Measurements from ENCODE around the gene ARSI. TPM values are rescaled to one million over a fixed set of nuclear protein-coding genes. Genes with fewer than 3 reads are reported as not detected.

ARSI gene
- total and polyA plus RNA-seq, 2 donors = 0.59 to 0.76 TPM

DNA sequence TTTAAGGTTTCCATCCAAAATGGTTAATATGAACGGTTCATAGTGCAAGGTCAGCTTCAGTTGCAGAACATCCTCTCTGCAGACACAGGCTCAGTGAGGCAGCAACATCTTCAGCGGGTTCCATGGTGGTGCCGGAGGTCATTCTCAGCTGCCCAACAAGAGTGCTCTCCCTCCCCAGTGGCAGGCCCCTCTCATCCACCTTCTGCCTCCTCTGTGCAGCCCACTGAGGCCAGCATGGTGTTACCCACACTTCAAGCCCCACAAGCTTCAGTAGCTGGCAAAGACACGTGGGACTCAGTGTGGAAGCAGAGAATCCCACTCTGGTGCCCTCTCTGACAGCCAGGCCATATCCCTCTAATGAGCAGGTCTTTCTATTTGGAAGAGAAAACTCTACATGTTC is 4.1 kb upstream of the ARSI start:
- Histone ChIP-seq H3K27ac (ENCODE audit: low read depth in 1 of 2, low read length in 1 of 2) (no peak overlapping the region), H3K27me3 (ENCODE audit: control insufficient read depth in 2 of 2, insufficient read depth in 1 of 2, low read length in 1 of 2) (peaks cover 18 to 36% of the 10 kb centered on the region in 2 donors), H3K4me1 (ENCODE audit: control insufficient read depth in 2 of 2, insufficient read depth in 2 of 2, low read length in 2 of 2) (peaks cover 0 to 6% of the 10 kb centered on the region in 2 donors), H3K9me3 (ENCODE audit: control insufficient read depth in 2 of 2, insufficient read depth in 1 of 2, low read length in 1 of 2) (no peaks in the 10 kb centered on the region), H3K36me3 (ENCODE audit: control insufficient read depth in 2 of 2, insufficient read depth in 2 of 2, low read length in 1 of 2) (no peaks in the 10 kb centered on the region), H3K4me3 (ENCODE audit: low read length in 2 of 2) (no peak overlapping the region)
- no peak for DNase-seq (ENCODE audit: low read depth in 6 of 9, low spot score in 9 of 9)
- 97% methylated on average over 4 of the region's 4 CpGs for WGBS

DNA sequence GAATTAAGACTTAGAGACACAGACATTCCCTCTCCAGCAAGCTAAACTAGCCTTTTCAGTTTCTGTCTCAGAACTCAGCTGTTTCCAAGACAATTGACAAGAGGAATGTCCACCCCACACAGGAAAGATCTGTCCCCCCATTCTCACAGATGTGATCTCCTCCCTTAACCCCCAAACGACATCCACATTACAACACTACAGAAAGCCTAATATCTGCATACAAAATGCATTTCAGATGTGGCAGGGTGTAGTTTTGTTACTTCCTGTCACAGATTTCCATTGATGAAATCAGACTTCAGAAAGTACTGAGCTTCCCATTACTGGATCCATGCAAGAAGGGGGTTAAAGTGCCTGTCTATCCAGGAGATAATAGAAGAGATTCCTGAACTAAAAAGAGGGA is 2.9 kb upstream of the ARSI start:
- Histone ChIP-seq H3K36me3 (ENCODE audit: control insufficient read depth in 2 of 2, insufficient read depth in 2 of 2, low read length in 1 of 2) (no peaks in the 10 kb centered on the region), H3K4me1 (ENCODE audit: control insufficient read depth in 2 of 2, insufficient read depth in 2 of 2, low read length in 2 of 2) (peaks cover 0 to 11% of the 10 kb centered on the region in 2 donors), H3K9me3 (ENCODE audit: control insufficient read depth in 2 of 2, insufficient read depth in 1 of 2, low read length in 1 of 2) (no peaks in the 10 kb centered on the region), H3K27me3 (ENCODE audit: control insufficient read depth in 2 of 2, insufficient read depth in 1 of 2, low read length in 1 of 2) (peaks cover 20 to 48% of the 10 kb centered on the region in 2 donors), H3K27ac (ENCODE audit: low read depth in 1 of 2, low read length in 1 of 2) (no peak overlapping the region), H3K4me3 (ENCODE audit: low read length in 2 of 2) (no peak overlapping the region)
- no peak for DNase-seq (ENCODE audit: low read depth in 6 of 9, low spot score in 9 of 9)
- WGBS = 29% methylated on average over 1 of the region's 1 CpG

DNA sequence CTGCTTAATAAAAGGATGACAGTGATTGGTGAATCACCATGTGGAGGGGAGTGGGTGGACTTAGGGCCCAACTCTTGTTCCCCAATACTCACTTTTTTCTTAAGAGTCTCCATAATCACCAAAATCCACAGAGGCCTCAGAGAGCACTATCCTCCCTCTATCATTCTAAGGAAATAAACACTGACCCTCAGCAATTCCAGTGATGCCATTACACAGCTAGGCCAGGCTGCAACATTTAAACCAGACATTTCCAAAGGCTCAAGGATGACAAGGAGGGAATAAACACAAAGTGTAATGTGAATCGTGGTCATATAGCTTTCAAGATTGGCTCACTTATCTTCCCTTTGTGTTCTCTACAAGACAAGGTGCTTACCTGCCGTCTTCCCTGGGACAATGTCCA is 2.4 kb upstream of the ARSI start:
- Histone ChIP-seq H3K9me3 (ENCODE audit: control insufficient read depth in 2 of 2, insufficient read depth in 1 of 2, low read length in 1 of 2) (no peaks in the 10 kb centered on the region), H3K27me3 (ENCODE audit: control insufficient read depth in 2 of 2, insufficient read depth in 1 of 2, low read length in 1 of 2) (peaks cover 20 to 53% of the 10 kb centered on the region in 2 donors), H3K4me3 (ENCODE audit: low read length in 2 of 2) (no peak overlapping the region), H3K27ac (ENCODE audit: low read depth in 1 of 2, low read length in 1 of 2) (no peak overlapping the region), H3K4me1 (ENCODE audit: control insufficient read depth in 2 of 2, insufficient read depth in 2 of 2, low read length in 2 of 2) (peaks cover 0 to 11% of the 10 kb centered on the region in 2 donors), H3K36me3 (ENCODE audit: control insufficient read depth in 2 of 2, insufficient read depth in 2 of 2, low read length in 1 of 2) (no peaks in the 10 kb centered on the region)
- 92% methylated on average over 2 of the region's 2 CpGs for WGBS
- no peak for DNase-seq (ENCODE audit: low read depth in 6 of 9, low spot score in 9 of 9)

DNA sequence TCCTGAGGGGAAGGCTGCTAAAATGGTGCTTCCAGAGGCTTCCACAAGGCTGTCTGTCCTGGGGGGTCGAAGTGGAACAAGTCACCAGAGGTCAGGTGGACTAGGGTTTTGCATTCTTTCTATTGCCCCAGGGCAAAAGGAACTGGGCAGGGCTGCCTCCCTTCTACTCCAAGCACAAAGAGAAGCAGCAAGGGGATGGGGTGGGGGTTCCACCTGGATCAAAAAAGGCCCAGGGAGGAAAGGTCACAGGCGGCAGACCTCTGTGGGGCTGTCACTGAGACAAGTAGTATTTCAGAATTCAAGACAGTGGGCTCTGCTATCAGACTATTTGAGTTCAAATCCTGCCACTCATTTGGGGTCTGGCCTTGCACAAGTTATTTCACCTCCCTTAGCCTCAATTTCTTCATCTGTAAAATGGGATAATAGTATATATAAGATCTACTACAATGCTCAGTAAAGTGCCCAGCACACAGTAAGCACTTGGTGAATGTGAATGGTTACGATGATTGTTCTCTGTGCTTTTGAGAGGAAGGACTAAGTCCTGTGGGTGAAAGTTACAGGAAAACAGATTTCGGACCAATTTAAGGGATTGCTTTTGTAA is 1.9 kb upstream of the ARSI start:
- no peak overlapping the region for H3K4me3 ChIP-seq (ENCODE audit: low read length in 2 of 2)
- peaks cover 20 to 55% of the 10 kb centered on the region in 2 donors for H3K27me3 ChIP-seq (ENCODE audit: control insufficient read depth in 2 of 2, insufficient read depth in 1 of 2, low read length in 1 of 2)
- 90% methylated on average over 4 of the region's 4 CpGs for WGBS
- H3K27ac ChIP-seq (ENCODE audit: low read depth in 1 of 2, low read length in 1 of 2) = peak overlapping the region in 1 of 2 donors; percentile 12
- H3K4me1 ChIP-seq (ENCODE audit: control insufficient read depth in 2 of 2, insufficient read depth in 2 of 2, low read length in 2 of 2) = peaks cover 0 to 11% of the 10 kb centered on the region in 2 donors
- no peaks in the 10 kb centered on the region for H3K36me3 ChIP-seq (ENCODE audit: control insufficient read depth in 2 of 2, insufficient read depth in 2 of 2, low read length in 1 of 2)
- no peak for DNase-seq (ENCODE audit: low read depth in 6 of 9, low spot score in 9 of 9)
- H3K9me3 ChIP-seq (ENCODE audit: control insufficient read depth in 2 of 2, insufficient read depth in 1 of 2, low read length in 1 of 2) = no peaks in the 10 kb centered on the region

DNA sequence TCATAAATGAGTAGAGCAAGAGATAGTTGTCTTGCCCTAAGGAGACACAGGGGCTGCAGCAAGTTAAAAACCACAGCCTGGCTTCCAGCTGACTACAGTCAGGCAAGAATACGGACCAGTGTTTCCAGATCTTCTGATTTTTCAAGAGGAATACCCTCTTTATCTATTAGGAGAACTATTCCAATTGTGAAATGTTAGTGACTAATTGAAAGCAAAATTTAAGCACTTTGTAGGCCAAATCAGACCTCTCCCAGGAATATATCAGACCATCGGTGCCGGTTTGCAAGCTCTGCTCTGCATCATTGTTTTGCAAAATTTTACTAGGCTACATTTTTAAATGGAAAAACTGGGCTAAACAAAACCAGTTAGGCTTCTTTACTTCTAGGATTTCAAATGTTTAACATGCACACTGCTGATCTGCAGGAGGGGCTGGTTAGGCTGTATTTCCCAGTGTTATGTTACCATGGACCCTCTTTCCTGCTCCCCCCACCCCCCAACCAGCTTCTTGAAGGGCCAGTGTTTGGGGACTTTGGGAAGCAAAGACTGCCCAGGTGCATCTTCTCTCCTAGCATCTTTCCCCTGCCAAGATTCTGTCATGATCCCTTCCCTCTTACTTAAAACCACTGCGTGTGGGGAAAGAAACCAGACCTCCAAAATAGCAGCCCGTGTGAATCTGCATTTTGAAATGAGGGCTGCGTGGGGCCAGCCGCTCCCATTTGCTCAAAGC is 1.1 kb upstream of the ARSI start:
- H3K36me3 ChIP-seq (ENCODE audit: control insufficient read depth in 2 of 2, insufficient read depth in 2 of 2, low read length in 1 of 2) = no peaks in the 10 kb centered on the region
- 83% methylated on average over 7 of the region's 7 CpGs for WGBS
- H3K4me1 ChIP-seq (ENCODE audit: control insufficient read depth in 2 of 2, insufficient read depth in 2 of 2, low read length in 2 of 2) = peaks cover 0 to 11% of the 10 kb centered on the region in 2 donors
- H3K4me3 ChIP-seq (ENCODE audit: low read length in 2 of 2) = no peak overlapping the region
- peaks cover 20 to 54% of the 10 kb centered on the region in 2 donors for H3K27me3 ChIP-seq (ENCODE audit: control insufficient read depth in 2 of 2, insufficient read depth in 1 of 2, low read length in 1 of 2)
- H3K9me3 ChIP-seq (ENCODE audit: control insufficient read depth in 2 of 2, insufficient read depth in 1 of 2, low read length in 1 of 2) = no peaks in the 10 kb centered on the region
- DNase-seq (ENCODE audit: low read depth in 6 of 9, low spot score in 9 of 9) = peak in 2 of 9 donors; percentile 1 to 2
- peak overlapping the region in 1 of 2 donors; percentile 68 for H3K27ac ChIP-seq (ENCODE audit: low read depth in 1 of 2, low read length in 1 of 2)

DNA sequence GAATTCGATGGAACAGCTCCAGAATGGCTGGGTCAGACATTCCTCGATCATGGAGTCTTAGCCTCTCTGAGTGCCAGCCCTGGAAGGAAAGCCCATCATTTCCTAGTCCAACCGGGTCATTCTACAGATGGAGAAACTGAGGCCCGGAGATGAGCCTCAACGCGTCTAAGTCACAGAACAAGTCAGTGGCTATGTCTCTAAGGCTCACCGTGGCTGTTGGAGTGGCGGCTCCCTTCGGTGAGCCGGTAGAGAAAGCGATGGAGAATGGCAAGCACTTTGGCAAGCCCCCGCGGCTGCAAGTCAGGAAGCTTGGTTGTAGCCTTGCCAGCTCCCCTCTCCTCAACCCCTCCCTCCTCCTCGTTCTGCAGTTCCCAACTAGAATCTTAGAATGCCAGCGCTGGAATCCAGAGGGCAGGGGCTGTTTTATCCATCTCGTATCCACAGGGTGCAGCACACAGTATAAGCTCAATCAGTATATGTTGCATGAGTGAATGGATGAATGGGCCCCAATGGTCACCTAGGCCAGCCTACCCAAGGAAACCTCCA is 438 bp upstream of the ARSI start:
- Histone ChIP-seq H3K4me3 (ENCODE audit: low read length in 2 of 2) (no peak overlapping the region), H3K27ac (ENCODE audit: low read depth in 1 of 2, low read length in 1 of 2) (peak overlapping the region in 1 of 2 donors; percentile 68), H3K36me3 (ENCODE audit: control insufficient read depth in 2 of 2, insufficient read depth in 2 of 2, low read length in 1 of 2) (no peaks in the 10 kb centered on the region), H3K27me3 (ENCODE audit: control insufficient read depth in 2 of 2, insufficient read depth in 1 of 2, low read length in 1 of 2) (peaks cover 20 to 54% of the 10 kb centered on the region in 2 donors), H3K9me3 (ENCODE audit: control insufficient read depth in 2 of 2, insufficient read depth in 1 of 2, low read length in 1 of 2) (no peaks in the 10 kb centered on the region), H3K4me1 (ENCODE audit: control insufficient read depth in 2 of 2, insufficient read depth in 2 of 2, low read length in 2 of 2) (peaks cover 0 to 11% of the 10 kb centered on the region in 2 donors)
- 31% methylated on average over 16 of the region's 16 CpGs for WGBS
- DNase-seq (ENCODE audit: low read depth in 6 of 9, low spot score in 9 of 9) = no peak

DNA sequence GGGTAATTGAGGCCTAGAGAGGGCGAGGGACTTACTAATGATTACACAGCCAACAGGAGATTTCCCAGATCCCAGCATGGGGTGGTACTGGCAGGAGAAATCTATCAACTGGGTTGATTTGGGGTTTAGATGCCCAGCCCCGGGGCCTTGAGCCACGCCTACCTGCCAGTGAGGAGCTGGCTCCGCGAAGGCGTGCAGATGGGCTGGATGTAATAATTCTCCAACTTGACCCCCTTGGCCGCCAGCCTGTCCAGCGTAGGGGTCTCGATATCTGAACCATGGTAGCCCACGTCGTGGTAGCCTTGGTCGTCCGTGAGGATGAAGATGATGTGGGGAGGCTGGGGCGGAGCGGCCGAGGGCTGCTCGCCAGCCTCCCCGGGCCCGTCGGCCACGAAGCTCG is 804 bp downstream of the ARSI start:
- H3K27ac ChIP-seq (ENCODE audit: low read depth in 1 of 2, low read length in 1 of 2) = no peak overlapping the region
- H3K4me1 ChIP-seq (ENCODE audit: control insufficient read depth in 2 of 2, insufficient read depth in 2 of 2, low read length in 2 of 2) = peaks cover 0 to 11% of the 10 kb centered on the region in 2 donors

DNA sequence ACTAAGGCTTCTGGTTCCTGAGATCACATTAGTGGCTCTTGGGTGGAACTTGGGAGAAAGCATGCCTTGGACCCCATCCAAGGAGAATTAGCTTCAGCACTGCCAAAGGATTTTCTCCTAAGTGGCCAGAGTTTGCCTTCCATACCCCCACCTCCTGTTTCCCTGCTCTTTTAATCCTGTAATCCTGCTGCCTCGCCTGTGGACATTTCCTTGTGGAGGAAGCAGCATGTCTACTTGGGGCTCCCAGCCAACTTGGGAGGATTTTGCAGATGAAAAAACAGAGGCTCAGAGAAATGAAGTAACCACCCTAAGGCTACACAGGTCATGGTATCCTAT is 1.6 kb downstream of the ARSI start:
- peaks cover 0 to 11% of the 10 kb centered on the region in 2 donors for H3K4me1 ChIP-seq (ENCODE audit: control insufficient read depth in 2 of 2, insufficient read depth in 2 of 2, low read length in 2 of 2)
- no peaks in the 10 kb centered on the region for H3K9me3 ChIP-seq (ENCODE audit: control insufficient read depth in 2 of 2, insufficient read depth in 1 of 2, low read length in 1 of 2)
- WGBS = 80% methylated on average over 1 of the region's 1 CpG
- H3K27ac ChIP-seq (ENCODE audit: low read depth in 1 of 2, low read length in 1 of 2) = no peak overlapping the region
- DNase-seq (ENCODE audit: low read depth in 6 of 9, low spot score in 9 of 9) = no peak
- no peaks in the 10 kb centered on the region for H3K36me3 ChIP-seq (ENCODE audit: control insufficient read depth in 2 of 2, insufficient read depth in 2 of 2, low read length in 1 of 2)
- no peak overlapping the region for H3K4me3 ChIP-seq (ENCODE audit: low read length in 2 of 2)
- peaks cover 20 to 54% of the 10 kb centered on the region in 2 donors for H3K27me3 ChIP-seq (ENCODE audit: control insufficient read depth in 2 of 2, insufficient read depth in 1 of 2, low read length in 1 of 2)

More for the DNA sequence above, 804 bp downstream of the ARSI start:
- Histone ChIP-seq H3K9me3 (ENCODE audit: control insufficient read depth in 2 of 2, insufficient read depth in 1 of 2, low read length in 1 of 2) (no peaks in the 10 kb centered on the region), H3K27me3 (ENCODE audit: control insufficient read depth in 2 of 2, insufficient read depth in 1 of 2, low read length in 1 of 2) (peaks cover 20 to 54% of the 10 kb centered on the region in 2 donors), H3K36me3 (ENCODE audit: control insufficient read depth in 2 of 2, insufficient read depth in 2 of 2, low read length in 1 of 2) (no peaks in the 10 kb centered on the region), H3K4me3 (ENCODE audit: low read length in 2 of 2) (no peak overlapping the region)
- WGBS = 32% methylated on average over 22 of the region's 22 CpGs
- DNase-seq (ENCODE audit: low read depth in 6 of 9, low spot score in 9 of 9) = no peak

DNA sequence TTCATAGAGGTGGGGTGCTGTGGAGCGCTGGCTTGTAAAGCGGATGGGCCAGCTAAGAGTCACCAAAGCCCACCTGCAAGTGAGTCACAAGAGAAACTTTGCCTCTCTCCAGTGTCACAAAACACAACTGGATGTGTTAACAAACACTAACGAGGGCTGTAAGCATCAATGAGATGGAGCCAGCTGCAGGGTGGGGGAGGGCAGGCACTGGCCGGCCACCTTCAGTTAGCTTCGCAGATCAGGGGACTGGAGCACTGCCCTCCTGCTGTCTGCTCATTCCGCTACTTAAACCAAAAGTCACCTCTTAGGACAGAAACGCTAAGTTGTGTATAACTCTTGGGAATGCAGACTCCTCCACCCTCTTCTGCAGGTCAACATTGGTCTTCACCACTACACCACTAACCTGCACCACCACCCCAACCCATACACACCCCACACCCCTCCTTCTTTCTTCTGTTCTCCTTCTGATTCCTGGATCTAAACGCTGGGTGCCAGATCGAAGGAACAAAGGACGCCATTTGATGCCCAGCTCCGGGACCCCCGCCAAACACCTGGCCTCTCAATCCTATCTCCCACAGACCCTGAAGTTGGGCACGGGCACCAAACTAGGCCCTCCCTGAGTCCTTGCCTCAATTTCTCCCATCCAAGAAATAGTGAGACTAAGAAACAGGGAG is 2.1 kb downstream of the ARSI start:
- 89% methylated on average over 13 of the region's 13 CpGs for WGBS
- H3K36me3 ChIP-seq (ENCODE audit: control insufficient read depth in 2 of 2, insufficient read depth in 2 of 2, low read length in 1 of 2) = no peaks in the 10 kb centered on the region
- no peak for DNase-seq (ENCODE audit: low read depth in 6 of 9, low spot score in 9 of 9)
- no peak overlapping the region for H3K4me3 ChIP-seq (ENCODE audit: low read length in 2 of 2)
- peaks cover 0 to 11% of the 10 kb centered on the region in 2 donors for H3K4me1 ChIP-seq (ENCODE audit: control insufficient read depth in 2 of 2, insufficient read depth in 2 of 2, low read length in 2 of 2)
- no peaks in the 10 kb centered on the region for H3K9me3 ChIP-seq (ENCODE audit: control insufficient read depth in 2 of 2, insufficient read depth in 1 of 2, low read length in 1 of 2)
- H3K27ac ChIP-seq (ENCODE audit: low read depth in 1 of 2, low read length in 1 of 2) = no peak overlapping the region
- peaks cover 20 to 54% of the 10 kb centered on the region in 2 donors for H3K27me3 ChIP-seq (ENCODE audit: control insufficient read depth in 2 of 2, insufficient read depth in 1 of 2, low read length in 1 of 2)
